WTC11 (cell line): ENCODE data around the gene ZNF532.

Experiments used
- CTCF ChIP-seq: fragments of 200-600 bp; IDR thresholded peaks from 2 replicates; pipeline ENCODE4 v1.8.0; 2022; ENCODE audit warnings: antibody characterized with exemption
- E2F1 ChIP-seq: sonication (generic); formaldehyde crosslinking; IDR thresholded peaks from 2 replicates; pipeline ENCODE4 v1.8.0; 2022; ENCODE audit warnings: mild to moderate bottlenecking, missing genetic modification reagents
- E2F5 ChIP-seq: sonication (generic); formaldehyde crosslinking; IDR thresholded peaks from 2 replicates; pipeline ENCODE4 v1.8.1; 2022; ENCODE audit warnings: mild to moderate bottlenecking, moderate library complexity, missing genetic modification reagents
- NR1H2 ChIP-seq: sonication (generic); formaldehyde crosslinking; IDR thresholded peaks from 2 replicates; pipeline ENCODE4 v1.9.0; 2021; ENCODE audit warnings: mild to moderate bottlenecking, moderate library complexity, missing genetic modification reagents
- NR3C1 ChIP-seq: sonication (generic); formaldehyde crosslinking; conservative IDR thresholded peaks from 2 replicates; pipeline ENCODE4 v1.8.1; 2023; ENCODE audit warnings: low read depth, mild to moderate bottlenecking, missing genetic modification reagents
- PRRX2 ChIP-seq: fragments of 250-450 bp; sonication (Bioruptor Pico); IDR thresholded peaks from 2 replicates; pipeline ENCODE4 v1.8.0; 2021; ENCODE audit warnings: mild to moderate bottlenecking
- TCF7 ChIP-seq: sonication (generic); formaldehyde crosslinking; IDR thresholded peaks from 2 replicates; pipeline ENCODE4 v1.8.0; 2022; ENCODE audit warnings: mild to moderate bottlenecking, low read depth, missing genetic modification reagents, moderate library complexity
- ZNF138 ChIP-seq: sonication (generic); formaldehyde crosslinking; conservative IDR thresholded peaks from 2 replicates; pipeline ENCODE4 v1.8.1; 2022; ENCODE audit warnings: mild to moderate bottlenecking, moderate library complexity, missing genetic modification reagents
- TF ChIP-seq, protein P1 (sequence below): sonication (generic); formaldehyde crosslinking; IDR thresholded peaks from 2 replicates; pipeline ENCODE4 v1.8.1; 2022; ENCODE audit warnings: low read depth, missing genetic modification reagents, borderline replicate concordance
- TF ChIP-seq, protein P2 (sequence below): sonication (generic); formaldehyde crosslinking; IDR thresholded peaks from 2 replicates; pipeline ENCODE4 v1.8.1; 2023; ENCODE audit warnings: mild to moderate bottlenecking, moderate library complexity, missing genetic modification reagents

DNA sequence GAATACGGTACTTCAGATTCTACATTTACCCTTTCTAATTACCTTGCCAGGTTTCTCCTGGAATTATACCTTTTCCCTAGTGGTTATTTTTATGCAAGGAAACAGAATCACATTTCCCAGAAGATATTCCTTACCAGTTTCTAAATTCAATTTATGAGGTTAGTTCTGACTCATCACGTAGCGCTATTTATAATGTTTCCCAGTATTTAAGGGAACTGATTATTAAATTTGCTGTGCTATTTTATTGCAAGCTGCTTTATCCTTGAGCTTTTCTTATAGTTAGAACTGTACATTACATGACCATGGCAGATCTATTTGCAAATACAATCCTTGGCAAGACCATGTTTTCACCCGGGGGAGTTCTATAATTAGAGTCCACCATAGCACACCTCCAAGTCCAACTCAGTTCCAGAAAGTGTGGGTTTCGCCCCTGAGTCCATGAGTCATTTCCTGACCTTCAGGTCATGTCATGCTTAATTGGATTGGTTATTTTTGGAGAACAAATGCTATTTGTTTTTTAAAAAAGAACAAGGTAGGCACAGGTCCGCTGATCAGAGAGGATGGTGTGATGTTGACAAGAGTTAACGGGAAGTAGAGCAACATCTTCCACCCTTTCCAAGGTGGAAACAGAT lies 126.6 kb downstream of the ZNF532 start:
- TF ChIP-seq PRRX2 (no peak), E2F5 (no peak), E2F1 (CRISPR knock-in tag) (no peak), CTCF (no peak), ZNF138 (no peak), NR3C1 (CRISPR knock-in tag) (no peak), NR1H2 (CRISPR knock-in tag) (no peak), TCF7 (CRISPR knock-in tag) (no peak)
- TF ChIP-seq, protein P1, sequence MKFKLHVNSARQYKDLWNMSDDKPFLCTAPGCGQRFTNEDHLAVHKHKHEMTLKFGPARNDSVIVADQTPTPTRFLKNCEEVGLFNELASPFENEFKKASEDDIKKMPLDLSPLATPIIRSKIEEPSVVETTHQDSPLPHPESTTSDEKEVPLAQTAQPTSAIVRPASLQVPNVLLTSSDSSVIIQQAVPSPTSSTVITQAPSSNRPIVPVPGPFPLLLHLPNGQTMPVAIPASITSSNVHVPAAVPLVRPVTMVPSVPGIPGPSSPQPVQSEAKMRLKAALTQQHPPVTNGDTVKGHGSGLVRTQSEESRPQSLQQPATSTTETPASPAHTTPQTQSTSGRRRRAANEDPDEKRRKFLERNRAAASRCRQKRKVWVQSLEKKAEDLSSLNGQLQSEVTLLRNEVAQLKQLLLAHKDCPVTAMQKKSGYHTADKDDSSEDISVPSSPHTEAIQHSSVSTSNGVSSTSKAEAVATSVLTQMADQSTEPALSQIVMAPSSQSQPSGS (CRISPR knock-in tag): no peak
- TF ChIP-seq, protein P2, sequence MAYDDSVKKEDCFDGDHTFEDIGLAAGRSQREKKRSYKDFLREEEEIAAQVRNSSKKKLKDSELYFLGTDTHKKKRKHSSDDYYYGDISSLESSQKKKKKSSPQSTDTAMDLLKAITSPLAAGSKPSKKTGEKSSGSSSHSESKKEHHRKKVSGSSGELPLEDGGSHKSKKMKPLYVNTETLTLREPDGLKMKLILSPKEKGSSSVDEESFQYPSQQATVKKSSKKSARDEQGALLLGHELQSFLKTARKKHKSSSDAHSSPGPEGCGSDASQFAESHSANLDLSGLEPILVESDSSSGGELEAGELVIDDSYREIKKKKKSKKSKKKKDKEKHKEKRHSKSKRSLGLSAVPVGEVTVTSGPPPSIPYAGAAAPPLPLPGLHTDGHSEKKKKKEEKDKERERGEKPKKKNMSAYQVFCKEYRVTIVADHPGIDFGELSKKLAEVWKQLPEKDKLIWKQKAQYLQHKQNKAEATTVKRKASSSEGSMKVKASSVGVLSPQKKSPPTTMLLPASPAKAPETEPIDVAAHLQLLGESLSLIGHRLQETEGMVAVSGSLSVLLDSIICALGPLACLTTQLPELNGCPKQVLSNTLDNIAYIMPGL: no peak
